Measurements from ENCODE around the gene EVA1A. TPM values are rescaled to one million over a fixed set of nuclear protein-coding genes. Genes with fewer than 3 reads are reported as not detected.

The EVA1A gene
- total and polyA plus RNA-seq, 2 of the 8 experiments (the other 6 are each of a cell fraction or from before 2014, with no cell fraction given) = 2.4 to 4.3 TPM

DNA sequence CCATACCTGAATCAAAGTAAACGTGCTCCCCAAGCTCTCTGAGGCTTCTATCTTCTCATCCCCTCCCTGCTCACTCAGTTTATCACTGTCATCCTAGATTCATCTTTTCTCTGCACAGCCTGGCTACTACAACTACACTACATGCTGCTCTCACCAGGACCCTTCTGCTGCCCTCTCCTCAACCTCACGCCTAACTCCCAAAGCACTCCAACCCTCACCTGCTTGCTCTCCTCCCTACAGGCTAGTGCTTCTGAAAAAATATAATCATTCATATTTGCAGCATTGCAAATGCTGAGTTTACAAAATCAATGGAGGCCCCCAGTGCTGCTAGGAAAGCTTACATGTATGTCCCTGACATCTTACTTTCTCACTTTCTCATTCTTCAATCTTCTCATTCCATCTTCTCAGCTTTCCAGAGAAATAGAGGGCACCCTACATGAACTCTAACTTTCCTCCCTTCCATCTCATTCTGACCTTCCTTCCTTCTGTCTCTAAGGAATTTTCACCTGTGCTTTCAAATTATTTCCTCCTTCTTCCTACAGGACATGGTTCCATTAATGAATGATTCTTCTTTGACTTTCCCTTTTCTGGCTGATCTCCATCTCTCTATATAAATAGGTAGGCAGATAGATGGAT, 36.3 kb downstream of the EVA1A start:
- ChIA-PET POLR2A (ENCODE audit: partially characterized antibody) (interaction anchor here (0.5 kb wide), 1 partner anchor 42 kb away, joined by 3 read pairs; no protein-coding TSS in a partner anchor), CTCF (ENCODE audit: partially characterized antibody) (no interaction called here)
- Histone ChIP-seq H2BK120ac (replicated peaks; ENCODE audit: low read depth, low read length) (no peak overlapping the region), H2BK20ac (ENCODE audit: low read length) (no peak overlapping the region), H3K23me2 (ENCODE audit: low read depth, low read length) (no peaks in the 10 kb centered on the region; the same call in 1 of the 2 replicates), H4K20me1 (replicated peaks in 1 of 2; ENCODE audit: control insufficient read depth in 1 of 2, insufficient read depth in 2 of 2, low read length in 2 of 2) (no peaks in the 10 kb centered on the region), H4K8ac (ENCODE audit: extremely low read depth, insufficient read depth, low read length) (no peak overlapping the region), H3K27me3 (replicated peaks in 1 of 4; ENCODE audit: control insufficient read depth in 3 of 4, extremely low read depth in 1 of 4, insufficient read depth in 3 of 4, low read length in 3 of 4) (no peaks in the 10 kb centered on the region), H2BK12ac (ENCODE audit: low read depth, low read length) (no peak overlapping the region), H3K4me2 (ENCODE audit: insufficient read depth in 1 of 2, low read depth in 2 of 2, low read length in 2 of 2) (no peak overlapping the region), H3K79me1 (ENCODE audit: low read depth, low read length) (no peaks in the 10 kb centered on the region), H2AK5ac (ENCODE audit: low read depth, low read length) (no peak overlapping the region), H3K18ac (ENCODE audit: extremely low read depth, low read length) (no peak overlapping the region), H4K91ac (replicated peaks; ENCODE audit: insufficient read length, low read length) (no peak overlapping the region), H2BK15ac (ENCODE audit: low read length) (no peak overlapping the region), H3K27ac (ENCODE audit: low read depth, low read length) (no peak overlapping the region), H4K5ac (ENCODE audit: insufficient read length, low read depth, low read length) (no peak overlapping the region), H3K36me3 (ENCODE audit: control insufficient read depth in 2 of 4, insufficient read depth in 4 of 4, low read length in 3 of 4) (no peaks in the 10 kb centered on the region), H2BK5ac (ENCODE audit: low read depth, low read length) (no peak overlapping the region), H3K9me3 (ENCODE audit: insufficient read depth in 2 of 2, low read depth in 1 of 2, low read length in 1 of 2) (no peaks in the 10 kb centered on the region), H3K23ac (ENCODE audit: insufficient read length) (no peak overlapping the region), H3K14ac (ENCODE audit: insufficient read length) (no peak overlapping the region), H3K4me1 (replicated peaks in 1 of 4; ENCODE audit: control insufficient read depth in 3 of 4, insufficient read depth in 4 of 4, low read length in 3 of 4) (peaks cover 0 to 5% (median under 1%) of the 10 kb centered on the region in 4 experiments; a peak in 2 of 7 replicates), H3K79me2 (ENCODE audit: control insufficient read depth in 1 of 2, insufficient read depth in 2 of 2, low read length in 2 of 2) (no peaks in the 10 kb centered on the region), H3K4ac (replicated peaks; ENCODE audit: insufficient read length, low read depth, low read length) (no peak overlapping the region), H3K56ac (replicated peaks; ENCODE audit: insufficient read length, low read depth, low read length) (no peak overlapping the region), H3K9ac (replicated peaks in 1 of 4; ENCODE audit: extremely low read depth in 1 of 4, low read depth in 3 of 4, low read length in 3 of 4) (no peak overlapping the region), H2AFZ (ENCODE audit: low read length) (no peak overlapping the region), H3K4me3 (ENCODE audit: extremely low read depth in 1 of 4, insufficient read depth in 2 of 4, low read depth in 3 of 4, low read length in 4 of 4) (no peak overlapping the region)
- DNase-seq (ENCODE audit: low read depth in 1 of 2, low spot score in 2 of 2) = no peak
- WGBS, 2 experiments (ENCODE audit: extremely low coverage in 1 of 2, insufficient coverage in 1 of 2, insufficient read length in 1 of 2, insufficient replicate concordance in 2 of 2, low coverage in 1 of 2, low lambda C conversion rate in 2 of 2, missing lambda C conversion rate in 1 of 2) = 100% methylated on average over 2 of the region's 2 CpGs; no CpG with 5 or more reads in 1 of the 2 experiments
- no peak for FAIRE-seq
- TF ChIP-seq CBX8 (IDR thresholded peaks at IDR 0.05; ENCODE audit: borderline replicate concordance, low read depth, low read length) (no peak), TCF12 (IDR thresholded peaks at IDR 0.05; ENCODE audit: low read depth, low read length) (no peak)
- TF ChIP-seq, protein P1, sequence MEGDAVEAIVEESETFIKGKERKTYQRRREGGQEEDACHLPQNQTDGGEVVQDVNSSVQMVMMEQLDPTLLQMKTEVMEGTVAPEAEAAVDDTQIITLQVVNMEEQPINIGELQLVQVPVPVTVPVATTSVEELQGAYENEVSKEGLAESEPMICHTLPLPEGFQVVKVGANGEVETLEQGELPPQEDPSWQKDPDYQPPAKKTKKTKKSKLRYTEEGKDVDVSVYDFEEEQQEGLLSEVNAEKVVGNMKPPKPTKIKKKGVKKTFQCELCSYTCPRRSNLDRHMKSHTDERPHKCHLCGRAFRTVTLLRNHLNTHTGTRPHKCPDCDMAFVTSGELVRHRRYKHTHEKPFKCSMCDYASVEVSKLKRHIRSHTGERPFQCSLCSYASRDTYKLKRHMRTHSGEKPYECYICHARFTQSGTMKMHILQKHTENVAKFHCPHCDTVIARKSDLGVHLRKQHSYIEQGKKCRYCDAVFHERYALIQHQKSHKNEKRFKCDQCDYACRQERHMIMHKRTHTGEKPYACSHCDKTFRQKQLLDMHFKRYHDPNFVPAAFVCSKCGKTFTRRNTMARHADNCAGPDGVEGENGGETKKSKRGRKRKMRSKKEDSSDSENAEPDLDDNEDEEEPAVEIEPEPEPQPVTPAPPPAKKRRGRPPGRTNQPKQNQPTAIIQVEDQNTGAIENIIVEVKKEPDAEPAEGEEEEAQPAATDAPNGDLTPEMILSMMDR (IDR thresholded peaks at IDR 0.05; ENCODE audit: control extremely low read depth in 1 of 3, insufficient read depth in 1 of 3, low read depth in 1 of 3, low read length in 3 of 3) = no peak

Data from H1 (cell line).